GM19397 (cell line): ENCODE data around the gene AADAT.
"Not testable (repeated sequence)": the region's sequence is repeated elsewhere in the genome, so short reads cannot be mapped to it uniquely, and the experiment has no call there.

Experiments used
- ATAC-seq: cut with Tn5 transposase; IDR thresholded peaks from one replicate; pipeline ENCODE4 v1.9.1; 2021; ENCODE audit warnings: mild to moderate bottlenecking, moderate library complexity; ENCODE audit not compliant: unreplicated experiment

AADAT gene

GRCh38 chr4:170090352-170091052 is 746 bp upstream of the AADAT start:
- ATAC-seq, result no peak

- peak; percentile 25 for ATAC-seq
Measured at GRCh38 chr4:170089274-170089667, 485 bp downstream of the AADAT start.

- no peak for ATAC-seq
Measured at GRCh38 chr4:170088716-170089115, 1.0 kb downstream of the AADAT start.

- ATAC-seq, result no peak
Measured at GRCh38 chr4:170087163-170087700, 2.5 kb downstream of the AADAT start.

GRCh38 chr4:170083541-170083940 is 6.2 kb downstream of the AADAT start:
- no peak for ATAC-seq

- ATAC-seq, result no peak
Measured at GRCh38 chr4:170080496-170080895, 9.3 kb downstream of the AADAT start.

GRCh38 chr4:170079981-170080380 is 9.8 kb downstream of the AADAT start:
- ATAC-seq, result no peak

- ATAC-seq, result no peak
Measured at GRCh38 chr4:170071196-170071595, 18.6 kb downstream of the AADAT start.

- ATAC-seq, result no peak
Measured at GRCh38 chr4:170068438-170069128, 21.2 kb downstream of the AADAT start.

- ATAC-seq, result no peak
Measured at GRCh38 chr4:170059421-170059820, 30.3 kb downstream of the AADAT start.

- no peak for ATAC-seq
Measured at GRCh38 chr4:170058826-170059225, 30.9 kb downstream of the AADAT start.

GRCh38 chr4:170057866-170058265 is 31.9 kb downstream of the AADAT start:
- no peak for ATAC-seq

GRCh38 chr4:170052919-170053318 is 36.8 kb downstream of the AADAT start:
- no peak for ATAC-seq

GRCh38 chr4:170051402-170051801 is 38.4 kb downstream of the AADAT start:
- ATAC-seq, result no peak

- no peak for ATAC-seq
Measured at GRCh38 chr4:170049766-170050165, 40.0 kb downstream of the AADAT start.

- no peak for ATAC-seq
Measured at GRCh38 chr4:170047771-170048354, 41.9 kb downstream of the AADAT start.

GRCh38 chr4:170046156-170046555 is 43.6 kb downstream of the AADAT start:
- ATAC-seq, result not testable (repeated sequence)

- no peak for ATAC-seq
Measured at GRCh38 chr4:170040031-170040680, 49.6 kb downstream of the AADAT start.

GRCh38 chr4:170038769-170039168 is 51.0 kb downstream of the AADAT start:
- ATAC-seq, result no peak

GRCh38 chr4:170038232-170038631 is 51.5 kb downstream of the AADAT start:
- ATAC-seq, result no peak

- no peak for ATAC-seq
Measured at GRCh38 chr4:170037481-170037880, 52.3 kb downstream of the AADAT start.
